ENCODE measurements around the gene MALRD1.

MALRD1 gene

GRCh38 chr10:19656420-19657042 lies 607.9 kb downstream of the MALRD1 start:
- no peak for DNase-seq

GRCh38 chr10:19658131-19658530 lies 609.5 kb downstream of the MALRD1 start:
- no peak for DNase-seq

GRCh38 chr10:19658622-19659233 lies 610.1 kb downstream of the MALRD1 start:
- no peak for DNase-seq

DNA sequence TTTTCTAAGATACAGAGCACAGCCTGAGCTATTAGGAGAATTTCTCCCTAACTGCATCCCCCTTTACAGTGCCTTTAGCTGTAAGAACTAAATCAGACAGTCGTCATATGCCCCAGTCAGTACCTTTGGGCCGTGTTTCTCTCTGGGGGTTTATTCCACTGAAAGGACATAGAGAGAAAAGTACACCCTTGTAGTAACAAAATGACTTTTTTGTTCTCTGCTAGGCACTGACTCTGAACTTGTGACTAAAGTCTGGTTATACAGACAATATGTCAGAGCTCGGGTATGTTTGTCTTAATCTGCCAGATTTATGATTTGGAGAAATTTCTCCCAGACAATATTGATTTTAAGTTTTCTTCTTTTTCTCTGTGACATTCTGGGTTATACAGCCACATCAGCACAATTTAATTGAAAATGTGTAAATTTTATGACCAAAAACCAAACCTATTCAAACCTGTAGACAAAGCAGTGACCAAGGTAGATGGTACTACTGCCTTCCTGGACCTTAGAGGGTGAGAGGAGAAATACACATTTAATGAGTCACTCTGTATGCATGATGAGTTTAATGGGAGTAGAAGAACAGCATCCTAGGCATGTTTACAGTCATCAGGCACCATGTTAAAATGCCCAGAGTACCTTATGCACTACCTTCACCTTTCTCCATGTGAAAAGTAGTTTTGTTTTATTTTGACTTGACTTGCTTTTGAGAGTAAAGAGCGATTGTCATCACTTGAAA lies 611.5 kb downstream of the MALRD1 start:
- DNase-seq: no peak

- no peak for DNase-seq
Measured at GRCh38 chr10:19663344-19663743, 614.7 kb downstream of the MALRD1 start.

- DNase-seq: no peak
Measured at GRCh38 chr10:19668116-19668515, 619.5 kb downstream of the MALRD1 start.

DNA sequence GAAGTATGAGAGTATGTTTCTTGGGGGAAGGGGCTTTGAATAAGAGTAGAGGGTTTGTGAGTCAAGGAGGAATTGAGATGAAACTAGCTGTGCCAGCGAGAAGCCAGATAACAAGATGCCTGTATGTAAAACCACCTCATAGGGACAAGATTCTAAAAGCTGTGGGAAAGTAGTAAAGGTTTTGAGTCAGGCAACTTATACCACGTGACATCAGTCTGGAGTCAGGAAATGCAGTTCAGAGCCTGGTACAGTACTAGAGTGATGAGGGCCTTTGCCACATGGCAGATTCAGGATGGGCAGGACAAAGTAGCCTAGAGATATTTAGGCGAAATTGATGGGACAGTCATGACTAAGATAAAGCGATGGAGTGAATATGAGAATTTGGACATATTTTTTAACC lies 627.5 kb downstream of the MALRD1 start:
- DNase-seq: no peak

DNA sequence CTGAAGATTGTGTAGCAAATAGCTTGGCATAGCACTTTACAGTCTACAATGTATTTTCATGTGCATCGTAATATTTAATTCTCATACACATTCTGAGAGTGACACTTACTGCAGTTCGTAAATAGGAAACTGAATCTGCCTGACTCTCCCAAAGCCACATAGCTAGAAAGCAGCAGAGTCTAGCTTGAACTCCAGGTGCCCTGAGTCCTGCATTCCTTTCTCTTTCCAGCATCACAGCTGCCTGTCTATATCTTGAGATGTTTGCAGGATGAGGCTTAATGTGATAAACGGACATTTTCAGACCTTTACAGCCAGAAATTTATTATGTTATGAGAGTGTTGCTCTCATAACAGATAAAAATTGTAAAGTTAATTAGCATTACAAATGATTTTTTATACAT lies 634.8 kb downstream of the MALRD1 start:
- DNase-seq: no peak

- DNase-seq: no peak
Measured at GRCh38 chr10:19683960-19684359, 635.4 kb downstream of the MALRD1 start.

DNA sequence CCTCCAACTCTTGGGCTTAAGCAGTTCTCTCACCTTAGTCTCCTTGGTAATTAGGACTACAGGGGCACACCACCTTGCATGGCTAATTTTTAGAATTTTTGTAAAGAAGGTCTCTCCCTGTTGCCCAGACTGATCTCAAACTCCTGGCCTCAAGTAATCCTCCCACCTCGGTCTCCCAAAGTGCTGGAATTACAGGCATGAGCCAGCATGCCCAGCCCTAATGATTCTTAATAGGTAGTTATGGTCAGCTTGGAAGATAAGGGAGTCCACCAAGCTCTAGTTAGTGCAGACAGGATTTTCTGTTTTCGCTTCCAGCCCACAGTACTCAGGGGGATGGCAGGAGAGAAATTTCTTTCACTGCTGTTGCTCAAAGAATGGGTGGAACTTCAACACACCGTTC lies 639.7 kb downstream of the MALRD1 start:
- no peak for DNase-seq

DNA sequence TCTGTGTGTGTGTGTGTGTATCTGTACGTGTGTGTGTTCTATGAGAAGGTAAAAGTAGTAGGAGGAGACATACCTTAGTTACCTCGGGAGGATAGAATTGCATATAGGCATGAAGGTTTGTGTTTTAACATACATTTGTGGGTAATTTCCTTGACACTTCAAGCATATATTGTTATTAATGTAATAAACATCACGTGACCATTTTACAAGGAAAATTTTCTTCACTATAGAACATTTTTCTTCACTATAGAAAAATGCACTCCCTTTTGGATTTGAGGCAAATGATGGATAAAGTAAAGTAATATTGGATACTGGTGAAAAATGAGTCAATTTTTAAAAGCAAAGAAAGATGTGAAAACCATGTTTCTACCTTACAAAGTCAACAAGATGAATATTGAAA lies 640.6 kb downstream of the MALRD1 start:
- DNase-seq: no peak

- DNase-seq: no peak
Measured at GRCh38 chr10:19699299-19699698, 650.7 kb downstream of the MALRD1 start.

DNA sequence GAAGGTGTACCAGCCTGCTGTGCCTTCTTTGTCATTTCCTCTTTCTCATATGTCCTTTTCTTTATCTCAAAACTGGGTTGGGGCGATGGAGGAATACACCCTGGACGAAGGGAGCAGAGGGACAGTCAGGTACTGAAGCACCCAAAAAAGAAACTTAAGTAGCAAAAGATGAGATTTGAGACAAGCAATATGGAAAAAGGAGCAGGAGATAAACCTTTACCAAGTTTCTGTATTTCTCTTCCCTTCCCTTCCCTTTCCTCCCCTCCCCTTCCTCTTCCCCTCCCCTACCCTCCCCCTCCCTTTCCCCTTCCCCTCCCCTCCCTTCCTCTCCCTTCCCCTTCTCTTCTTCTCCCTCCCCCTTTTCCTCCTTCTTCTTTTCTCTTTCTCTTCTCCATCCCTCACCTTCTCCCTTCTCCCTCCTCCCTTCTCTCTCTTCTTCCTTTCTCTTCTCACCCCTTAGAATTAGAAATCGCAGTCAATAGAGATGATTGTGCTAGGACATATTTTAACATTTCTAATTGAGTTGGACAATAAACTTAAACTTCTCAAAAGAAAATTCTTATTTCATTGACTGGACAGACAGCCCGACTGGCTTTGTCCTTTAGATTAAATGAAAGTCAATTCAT lies 652.9 kb downstream of the MALRD1 start:
- DNase-seq: no peak

GRCh38 chr10:19702215-19702614 lies 653.6 kb downstream of the MALRD1 start:
- DNase-seq: peak; percentile 9

DNA sequence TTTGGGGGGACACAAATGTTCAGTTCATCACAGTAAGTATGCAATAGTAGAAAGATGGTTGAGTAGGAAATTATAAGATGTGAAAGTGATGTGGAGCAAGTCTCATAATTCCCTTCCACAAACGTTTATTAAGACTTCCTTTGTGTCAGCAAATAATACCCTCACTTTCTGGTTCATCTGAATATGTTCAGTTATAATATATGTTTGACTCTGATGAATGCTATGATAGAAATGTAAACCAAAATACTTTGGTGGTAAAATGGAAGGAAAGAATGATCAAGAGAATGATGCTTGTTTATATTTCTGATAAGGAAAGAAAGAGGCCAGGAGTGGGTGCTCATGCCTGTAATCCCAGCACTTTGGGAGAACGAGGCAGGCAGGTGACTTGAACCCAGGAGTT lies 655.9 kb downstream of the MALRD1 start:
- DNase-seq: no peak

DNA sequence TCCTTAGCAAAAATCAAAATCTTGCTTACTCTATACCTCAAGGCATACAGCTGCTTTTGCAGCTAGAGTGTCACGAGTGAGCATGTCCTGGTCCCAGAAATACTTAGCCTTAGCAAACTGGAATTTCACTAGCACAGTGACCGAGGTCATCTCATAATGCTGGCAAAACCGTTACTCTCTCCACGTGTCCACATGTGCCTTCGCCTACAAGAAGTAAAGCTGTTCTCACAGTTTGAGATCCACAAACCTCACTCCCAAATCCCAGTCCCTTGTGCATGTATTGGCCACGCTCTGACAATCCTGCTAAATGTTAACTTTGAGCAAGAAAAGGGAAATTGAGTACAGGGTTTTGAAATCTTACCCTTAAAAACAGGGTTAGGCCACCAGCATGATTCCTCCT lies 656.6 kb downstream of the MALRD1 start:
- DNase-seq: no peak

DNA sequence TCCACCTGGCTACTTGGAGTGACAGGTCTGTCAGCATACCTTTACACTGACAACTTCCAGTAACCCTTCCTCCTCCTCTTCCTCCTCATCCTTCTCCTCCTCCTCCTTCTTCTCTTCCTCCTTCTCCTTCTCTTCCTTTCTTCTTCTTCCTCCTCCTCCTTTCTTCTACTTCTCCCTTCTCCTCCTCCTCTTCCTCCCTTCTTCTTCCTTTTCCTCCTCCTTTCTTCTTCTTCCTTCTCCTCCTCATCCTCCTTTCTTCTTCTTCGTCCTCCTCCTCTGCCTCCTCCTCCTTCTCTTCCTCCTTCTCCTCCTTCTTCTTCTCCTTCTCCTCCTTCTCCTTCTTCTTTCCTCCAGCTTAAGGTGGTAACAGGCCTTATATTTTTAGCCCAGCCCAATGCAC lies 658.3 kb downstream of the MALRD1 start:
- no peak for DNase-seq

DNA sequence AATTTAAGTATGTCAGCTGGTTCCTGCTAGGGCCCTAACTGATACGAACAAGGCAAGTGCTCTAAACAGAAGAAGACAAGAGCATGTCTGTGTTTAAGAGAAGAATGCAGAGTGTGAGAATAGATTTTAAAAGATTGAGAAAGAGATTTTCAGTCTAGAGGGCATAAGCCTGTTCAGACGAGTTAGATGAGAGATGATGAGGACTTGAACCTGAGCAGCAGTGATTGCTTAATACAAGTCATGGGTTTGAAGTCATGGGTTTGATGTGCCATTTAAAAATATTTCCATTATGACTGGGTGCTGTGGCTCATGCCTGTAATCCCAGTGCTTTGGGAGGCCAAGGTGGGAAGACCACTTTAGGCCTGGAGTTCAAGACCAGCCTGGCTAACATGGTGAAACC lies 658.8 kb downstream of the MALRD1 start:
- no peak for DNase-seq

GRCh38 chr10:19708031-19708430 lies 659.4 kb downstream of the MALRD1 start:
- DNase-seq: no peak

DNA sequence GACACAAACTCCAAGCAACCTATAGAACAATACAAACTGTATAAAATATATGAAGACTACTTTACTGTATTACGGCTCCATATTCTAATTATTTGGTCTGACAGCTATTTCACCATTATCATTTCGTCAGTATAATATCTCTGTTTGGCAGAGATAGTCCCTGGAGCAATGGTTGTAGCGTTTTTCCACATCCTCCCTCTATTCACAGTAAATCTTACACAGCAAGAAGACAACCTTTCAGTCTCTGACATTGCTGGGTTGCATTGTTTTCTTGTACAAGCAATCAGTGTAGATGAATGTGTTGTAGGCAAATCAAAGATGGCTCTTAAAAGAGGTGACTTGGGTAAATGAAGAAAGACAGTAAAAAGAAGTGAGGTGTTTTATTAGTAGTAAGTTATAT lies 662.0 kb downstream of the MALRD1 start:
- DNase-seq: no peak

DNA sequence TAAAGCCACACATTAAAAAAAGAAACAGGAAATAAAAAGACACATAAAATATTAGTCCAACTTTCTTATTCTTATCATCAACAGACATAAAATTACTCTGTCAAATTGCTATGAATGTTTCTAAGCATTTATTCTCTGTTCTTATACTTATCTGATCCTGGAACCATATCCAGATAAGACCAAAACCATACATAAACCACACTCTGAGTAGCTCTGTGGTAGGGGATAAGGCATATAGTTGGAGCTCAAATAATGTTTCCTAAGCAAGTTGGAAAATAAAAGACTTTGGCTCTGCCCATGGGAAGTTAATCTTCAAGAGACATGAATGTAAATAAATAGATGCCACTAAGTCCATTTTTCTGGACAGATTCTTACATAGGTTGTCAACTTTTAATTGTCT lies 664.6 kb downstream of the MALRD1 start:
- DNase-seq: no peak

- no peak for DNase-seq
Measured at GRCh38 chr10:19713800-19714525, 665.4 kb downstream of the MALRD1 start.

GRCh38 chr10:19719284-19719683 lies 670.7 kb downstream of the MALRD1 start:
- no peak for DNase-seq
